Ishikawa (cell line): ENCODE results near the gene LSM12.

Source experiments
- CEBPB ChIP-seq: IDR thresholded peaks from 2 replicates; pipeline ENCODE4 v1.6.1; 2012
- CREB1 ChIP-seq: IDR thresholded peaks from 2 replicates; pipeline ENCODE4 v1.6.1; 2012; ENCODE audit warnings: low read depth
- FOXM1 ChIP-seq: IDR thresholded peaks from 2 replicates; pipeline ENCODE4 v1.6.1; 2012; ENCODE audit warnings: low read depth, borderline replicate concordance
- NFIC ChIP-seq: IDR thresholded peaks from 2 replicates; pipeline ENCODE4 v1.6.1; 2012
- RAD21 ChIP-seq: IDR thresholded peaks from 2 replicates; pipeline ENCODE4 v1.6.1; 2012; ENCODE audit warnings: low read depth
- TCF12 ChIP-seq: IDR thresholded peaks from 2 replicates; pipeline ENCODE4 v1.6.1; 2012; ENCODE audit warnings: low read depth
- ZBTB7A ChIP-seq: IDR thresholded peaks from 2 replicates; pipeline ENCODE4 v1.6.1; 2012; ENCODE audit warnings: low read depth
- TF ChIP-seq, protein P1 (sequence below): IDR thresholded peaks from 2 replicates; pipeline ENCODE4 v1.6.1; 2012
- TF ChIP-seq, protein P2 (sequence below): IDR thresholded peaks from 2 replicates; pipeline ENCODE4 v1.6.1; 2012
- TF ChIP-seq, protein P3 (sequence below): IDR thresholded peaks from 2 replicates; pipeline ENCODE4 v1.6.1; 2012; ENCODE audit warnings: low read depth, mild to moderate bottlenecking

The LSM12 gene

DNA sequence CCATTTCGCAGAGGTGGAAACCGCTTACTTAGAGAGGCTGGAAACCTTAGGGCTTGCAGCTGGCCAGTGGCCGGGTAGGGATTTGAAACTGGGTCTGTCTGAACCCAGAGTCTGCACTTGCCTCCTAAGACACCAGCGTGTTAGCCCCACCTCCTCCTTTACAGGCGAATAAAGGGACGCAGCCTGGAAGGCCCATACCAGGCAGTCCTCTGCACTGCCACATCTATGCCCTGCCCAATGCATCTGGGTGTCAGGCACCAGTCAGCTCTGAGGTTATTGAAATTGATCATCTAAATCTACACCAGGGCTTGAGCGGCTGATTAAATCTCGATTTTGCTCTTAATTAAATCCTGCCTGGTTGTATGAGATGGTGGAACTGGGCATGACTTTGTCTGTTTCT is 82.0 kb downstream of the LSM12 start:
- TF ChIP-seq, protein P1, sequence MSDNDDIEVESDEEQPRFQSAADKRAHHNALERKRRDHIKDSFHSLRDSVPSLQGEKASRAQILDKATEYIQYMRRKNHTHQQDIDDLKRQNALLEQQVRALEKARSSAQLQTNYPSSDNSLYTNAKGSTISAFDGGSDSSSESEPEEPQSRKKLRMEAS = no peak
- TF ChIP-seq NFIC (no peak), ZBTB7A (no peak), FOXM1 (no peak), TCF12 (no peak), RAD21 (no peak), CEBPB (no peak), CREB1 (no peak)
- TF ChIP-seq, protein P2, sequence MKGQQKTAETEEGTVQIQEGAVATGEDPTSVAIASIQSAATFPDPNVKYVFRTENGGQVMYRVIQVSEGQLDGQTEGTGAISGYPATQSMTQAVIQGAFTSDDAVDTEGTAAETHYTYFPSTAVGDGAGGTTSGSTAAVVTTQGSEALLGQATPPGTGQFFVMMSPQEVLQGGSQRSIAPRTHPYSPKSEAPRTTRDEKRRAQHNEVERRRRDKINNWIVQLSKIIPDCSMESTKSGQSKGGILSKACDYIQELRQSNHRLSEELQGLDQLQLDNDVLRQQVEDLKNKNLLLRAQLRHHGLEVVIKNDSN = no peak
- TF ChIP-seq, protein P3, sequence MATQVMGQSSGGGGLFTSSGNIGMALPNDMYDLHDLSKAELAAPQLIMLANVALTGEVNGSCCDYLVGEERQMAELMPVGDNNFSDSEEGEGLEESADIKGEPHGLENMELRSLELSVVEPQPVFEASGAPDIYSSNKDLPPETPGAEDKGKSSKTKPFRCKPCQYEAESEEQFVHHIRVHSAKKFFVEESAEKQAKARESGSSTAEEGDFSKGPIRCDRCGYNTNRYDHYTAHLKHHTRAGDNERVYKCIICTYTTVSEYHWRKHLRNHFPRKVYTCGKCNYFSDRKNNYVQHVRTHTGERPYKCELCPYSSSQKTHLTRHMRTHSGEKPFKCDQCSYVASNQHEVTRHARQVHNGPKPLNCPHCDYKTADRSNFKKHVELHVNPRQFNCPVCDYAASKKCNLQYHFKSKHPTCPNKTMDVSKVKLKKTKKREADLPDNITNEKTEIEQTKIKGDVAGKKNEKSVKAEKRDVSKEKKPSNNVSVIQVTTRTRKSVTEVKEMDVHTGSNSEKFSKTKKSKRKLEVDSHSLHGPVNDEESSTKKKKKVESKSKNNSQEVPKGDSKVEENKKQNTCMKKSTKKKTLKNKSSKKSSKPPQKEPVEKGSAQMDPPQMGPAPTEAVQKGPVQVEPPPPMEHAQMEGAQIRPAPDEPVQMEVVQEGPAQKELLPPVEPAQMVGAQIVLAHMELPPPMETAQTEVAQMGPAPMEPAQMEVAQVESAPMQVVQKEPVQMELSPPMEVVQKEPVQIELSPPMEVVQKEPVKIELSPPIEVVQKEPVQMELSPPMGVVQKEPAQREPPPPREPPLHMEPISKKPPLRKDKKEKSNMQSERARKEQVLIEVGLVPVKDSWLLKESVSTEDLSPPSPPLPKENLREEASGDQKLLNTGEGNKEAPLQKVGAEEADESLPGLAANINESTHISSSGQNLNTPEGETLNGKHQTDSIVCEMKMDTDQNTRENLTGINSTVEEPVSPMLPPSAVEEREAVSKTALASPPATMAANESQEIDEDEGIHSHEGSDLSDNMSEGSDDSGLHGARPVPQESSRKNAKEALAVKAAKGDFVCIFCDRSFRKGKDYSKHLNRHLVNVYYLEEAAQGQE = no peak
